Muscle layer of duodenum (tissue), 2 donors: Measurements from ENCODE around the gene HOXB8.

Experiments
- H3K27ac ChIP-seq: one replicate; pipeline ENCODE4 v1.7.0; 2013; ENCODE audit warnings: mild to moderate bottlenecking, low read length
- H3K27me3 ChIP-seq: one replicate; pipeline ENCODE4 v1.7.0; 2013; ENCODE audit warnings: low read depth, mild to moderate bottlenecking, control low read depth, low read length
- H3K36me3 ChIP-seq, 2 donors: one replicate each; pipeline ENCODE4 v1.7.0; 2013; ENCODE audit warnings: low read length in 2 of 2, control low read depth in 1 of 2, mild to moderate bottlenecking in 1 of 2; ENCODE audit not compliant: insufficient read depth in 2 of 2, control insufficient read depth in 1 of 2
- H3K4me1 ChIP-seq, 2 donors: one replicate each; pipeline ENCODE4 v1.7.0; 2013; ENCODE audit warnings: low read length in 2 of 2, mild to moderate bottlenecking in 2 of 2, control low read depth in 1 of 2, moderate library complexity in 1 of 2; ENCODE audit not compliant: insufficient read depth in 2 of 2, control insufficient read depth in 1 of 2
- H3K4me3 ChIP-seq, 2 donors: one replicate each; pipeline ENCODE4 v1.7.0; 2013; ENCODE audit warnings: low read length in 2 of 2, low read depth in 1 of 2, mild to moderate bottlenecking in 1 of 2
- H3K9me3 ChIP-seq, 2 donors: one replicate each; pipeline ENCODE4 v1.7.0; 2013; ENCODE audit warnings: low read length in 2 of 2, control low read depth in 1 of 2, mild to moderate bottlenecking in 1 of 2; ENCODE audit not compliant: control insufficient read depth in 1 of 2
- donor health status: healthy.

The HOXB8 gene

DNA sequence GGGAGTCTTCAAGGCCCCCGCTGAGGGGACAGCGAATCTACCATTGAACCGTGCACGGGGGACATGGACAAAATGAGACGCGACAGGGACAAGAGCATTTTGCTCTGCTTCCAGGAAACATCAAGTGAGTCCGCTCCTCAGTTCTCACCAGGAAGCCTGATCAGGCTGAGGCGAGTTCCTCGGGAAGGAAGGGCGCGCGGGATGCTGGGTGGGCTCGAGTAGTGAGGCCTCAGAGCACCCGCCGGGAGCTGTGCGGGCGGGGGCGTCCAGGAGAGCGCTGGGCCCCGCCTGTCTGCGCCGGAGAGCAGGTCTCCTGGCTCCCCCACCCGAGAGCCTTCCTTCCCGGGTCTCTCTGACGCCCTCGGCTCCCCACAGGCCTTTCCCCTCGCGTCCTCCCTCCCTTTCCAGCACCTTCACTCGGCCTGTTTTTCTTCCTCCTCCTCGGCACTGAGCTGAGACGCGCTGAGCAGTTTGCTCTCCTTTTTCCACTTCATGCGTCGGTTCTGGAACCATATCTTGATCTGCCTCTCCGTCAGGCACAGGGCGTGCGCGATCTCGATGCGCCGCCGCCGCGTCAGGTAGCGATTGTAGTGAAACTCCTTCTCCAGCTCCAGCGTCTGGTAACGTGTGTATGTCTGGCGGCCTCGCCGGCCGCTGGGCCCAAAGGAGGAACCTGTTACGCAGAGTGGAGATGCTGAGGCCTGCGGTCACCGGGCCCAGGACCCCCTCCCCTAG is 18.9 kb downstream of the HOXB8 start:
- Histone ChIP-seq H3K4me1 (peaks cover 11 to 29% of the 10 kb centered on the region in 2 donors), H3K4me3 (peak overlapping the region; percentile 60 to 74), H3K36me3 (no peaks in the 10 kb centered on the region), H3K27ac (peak overlapping the region; percentile 73), H3K27me3 (peaks cover 15% of the 10 kb centered on the region), H3K9me3 (no peaks in the 10 kb centered on the region)

DNA sequence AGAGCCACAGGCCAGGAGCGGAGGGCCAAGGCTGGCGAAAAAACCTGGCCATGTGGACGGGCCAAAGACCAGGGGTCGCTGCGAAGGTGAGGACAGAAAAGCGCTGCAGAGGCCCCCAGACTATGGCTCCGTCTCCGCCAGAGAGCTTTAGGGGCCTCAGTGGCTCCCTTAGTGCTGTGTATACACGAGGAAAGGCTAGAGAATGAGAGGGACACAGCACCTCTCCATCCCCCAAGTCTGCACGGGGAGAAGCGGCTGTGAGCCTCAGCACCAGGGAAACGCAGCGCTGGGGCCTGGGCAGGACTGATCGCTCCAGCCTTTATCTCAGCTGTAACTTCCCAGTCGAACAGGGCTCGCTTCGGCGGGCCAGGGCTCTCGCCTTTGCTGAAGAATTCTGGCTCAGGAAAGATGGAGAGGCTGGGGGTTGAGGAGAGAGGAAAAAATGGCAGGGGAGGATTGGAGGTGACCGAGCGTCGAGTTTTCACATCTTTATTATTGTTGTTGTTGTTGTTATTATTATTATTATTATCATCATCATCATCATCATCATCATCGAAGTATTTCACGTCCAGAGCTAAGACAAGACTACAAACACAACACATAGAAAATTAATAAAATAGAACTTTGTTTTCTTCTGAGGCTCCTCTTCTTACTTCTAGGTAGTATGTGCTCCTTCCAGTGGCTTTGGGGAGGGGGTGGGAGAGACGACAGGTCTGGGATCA is 19.7 kb downstream of the HOXB8 start:
- Histone ChIP-seq H3K4me1 (peaks cover 11 to 29% of the 10 kb centered on the region in 2 donors), H3K36me3 (no peaks in the 10 kb centered on the region), H3K9me3 (no peaks in the 10 kb centered on the region), H3K4me3 (peak overlapping the region in 1 of 2 donors; percentile 76), H3K27ac (peak overlapping the region; percentile 67), H3K27me3 (peaks cover 8% of the 10 kb centered on the region)

DNA sequence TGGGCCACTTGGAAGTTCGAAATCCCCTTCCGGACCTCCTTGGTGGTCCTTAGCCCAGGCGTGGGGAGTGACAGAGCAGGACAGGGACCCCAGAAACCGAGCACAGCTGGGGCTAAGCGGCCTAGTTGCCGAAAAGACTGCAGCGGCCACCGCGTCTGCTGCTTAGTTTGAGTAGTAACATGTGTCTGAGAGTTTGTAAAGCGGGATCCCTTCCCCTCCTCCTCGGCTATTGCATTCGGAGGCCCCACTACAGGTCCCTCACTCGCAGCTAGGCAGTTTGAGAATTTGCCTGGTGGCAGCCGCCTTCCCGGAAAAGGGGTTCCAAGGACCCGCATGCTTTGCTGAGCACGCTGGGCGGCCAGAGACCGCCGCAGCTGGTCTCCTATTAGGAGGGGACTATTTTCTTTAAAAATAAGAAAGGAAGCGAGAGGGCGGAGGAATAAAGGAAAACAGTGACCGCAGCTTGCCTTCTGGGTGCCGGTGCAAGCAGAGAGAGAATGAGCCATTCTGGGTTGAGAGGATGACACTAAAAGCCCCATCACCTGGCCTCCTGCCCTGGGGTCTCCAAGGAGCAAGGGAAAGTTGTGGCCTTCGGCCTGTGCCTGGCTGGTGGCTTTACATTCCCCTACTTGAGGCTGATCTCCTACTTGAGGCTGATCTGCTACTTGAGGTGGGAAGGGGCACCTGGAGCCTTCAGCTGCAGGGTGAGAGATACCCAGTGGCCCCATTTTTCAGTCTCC is 20.4 kb downstream of the HOXB8 start:
- peak overlapping the region; percentile 67 for H3K27ac ChIP-seq
- H3K9me3 ChIP-seq, result no peaks in the 10 kb centered on the region
- peaks cover 8% of the 10 kb centered on the region for H3K27me3 ChIP-seq
- H3K4me1 ChIP-seq, result peaks cover 11 to 29% of the 10 kb centered on the region in 2 donors
- H3K4me3 ChIP-seq, result peak overlapping the region; percentile 33 to 76
- H3K36me3 ChIP-seq, result no peaks in the 10 kb centered on the region

DNA sequence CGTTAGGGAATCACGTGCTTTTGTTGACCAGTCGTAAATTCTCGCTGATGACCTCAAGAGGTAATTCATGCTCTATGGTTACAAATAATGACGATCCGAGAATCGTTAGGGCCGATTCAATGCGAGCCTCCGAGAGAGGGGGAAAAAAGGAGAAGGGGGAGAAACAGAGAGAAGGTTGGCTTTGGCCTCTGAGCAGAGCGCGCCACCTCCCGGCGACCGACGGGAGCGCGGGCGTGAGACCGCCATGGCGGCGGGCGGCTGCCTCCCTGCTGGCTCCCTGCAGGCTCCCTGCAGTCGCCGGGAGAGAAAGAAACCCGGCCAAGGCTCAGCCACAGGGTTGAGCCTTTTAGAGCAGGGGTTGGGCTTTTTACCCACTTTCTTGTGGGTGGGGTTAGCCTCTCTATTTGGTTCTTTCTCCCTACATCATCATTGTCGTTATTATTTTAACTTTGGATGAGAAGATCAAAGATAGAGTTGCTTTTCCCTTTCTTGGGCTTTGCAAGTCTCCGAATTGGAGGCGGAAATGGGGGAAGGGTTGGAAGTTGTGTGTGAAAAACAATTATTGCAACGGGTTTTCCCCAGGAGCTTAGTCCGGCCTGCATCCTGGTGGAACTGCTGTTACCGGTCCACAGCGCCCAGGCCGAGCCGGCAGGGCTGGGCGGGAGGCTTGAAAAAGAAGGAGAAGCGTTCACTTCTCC is 21.1 kb downstream of the HOXB8 start:
- Histone ChIP-seq H3K4me3 (peak overlapping the region; percentile 33 to 76), H3K4me1 (peaks cover 11 to 29% of the 10 kb centered on the region in 2 donors), H3K36me3 (no peaks in the 10 kb centered on the region), H3K27me3 (peaks cover 8% of the 10 kb centered on the region), H3K9me3 (no peaks in the 10 kb centered on the region), H3K27ac (peak overlapping the region; percentile 67)

DNA sequence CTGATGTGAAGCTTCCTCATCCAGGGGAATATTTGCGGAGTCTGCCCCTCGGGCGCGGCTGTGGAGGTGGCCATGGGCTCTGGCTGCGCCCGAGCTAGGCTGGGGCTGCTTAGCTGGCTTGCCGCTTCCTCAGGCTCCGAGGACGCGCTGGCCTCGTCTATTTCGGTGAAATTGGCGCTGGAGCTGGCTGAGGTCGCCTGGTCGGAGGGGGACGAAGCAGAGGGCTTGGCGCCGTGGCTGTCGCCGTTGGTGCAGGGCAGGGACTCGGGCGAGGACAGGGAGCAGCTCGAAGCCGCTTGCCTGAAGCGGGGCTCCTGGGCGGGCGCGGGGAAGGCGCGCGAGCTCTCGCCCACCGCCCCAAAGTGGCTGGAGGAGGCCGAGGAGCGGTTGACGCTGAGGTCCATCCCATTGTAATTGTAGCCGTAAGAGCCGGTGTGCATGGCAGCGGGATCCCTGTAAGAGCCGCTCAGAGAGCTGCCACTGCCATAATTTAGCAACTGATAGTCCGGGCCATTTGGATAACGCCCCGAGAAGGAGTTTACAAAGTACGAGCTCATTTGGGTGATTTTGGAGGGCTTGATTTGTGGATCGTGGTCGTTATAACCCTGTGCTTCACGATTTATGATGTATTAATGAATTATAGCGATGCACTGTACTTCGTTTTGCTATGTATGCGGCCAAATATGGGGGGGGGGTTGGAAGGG is 21.8 kb downstream of the HOXB8 start, which contains the start of gene HOXB5:
Gene HOXB5, minus strand, starts transcription at position 654 of the 704 bp plus-strand sequence. Its CDS starts 97 bp downstream, at position 557.
- Histone ChIP-seq H3K9me3 (no peaks in the 10 kb centered on the region), H3K4me1 (peaks cover 11 to 33% of the 10 kb centered on the region in 2 donors), H3K27ac (peak within 1 kb of the TSS; percentile 67), H3K4me3 (peak within 1 kb of the TSS; percentile 59 to 76), H3K27me3 (peaks cover 8% of the 10 kb centered on the region), H3K36me3 (no peaks in the 10 kb centered on the region)

DNA sequence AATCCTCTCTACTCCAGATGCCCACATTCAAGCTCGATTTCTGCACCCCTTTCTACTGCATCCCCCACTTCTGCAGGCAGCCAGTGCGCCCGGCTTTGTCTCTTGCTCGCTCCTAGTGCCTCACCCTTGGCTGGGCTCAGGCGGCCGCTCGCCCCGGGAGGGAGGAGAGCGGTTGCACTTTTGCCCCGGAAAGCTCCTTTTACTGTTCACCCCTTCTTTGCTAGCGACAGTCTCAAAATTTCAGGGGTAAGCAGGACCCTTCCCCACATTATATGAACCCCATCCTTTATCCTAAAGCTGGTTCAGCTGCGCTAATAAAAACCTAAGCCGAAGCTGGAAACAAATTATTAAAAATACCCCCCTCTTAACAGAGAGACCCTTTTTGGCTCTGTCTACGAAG is 22.5 kb downstream of the HOXB8 start:
- Histone ChIP-seq H3K36me3 (no peaks in the 10 kb centered on the region), H3K27ac (peak overlapping the region; percentile 67), H3K9me3 (no peaks in the 10 kb centered on the region), H3K4me3 (peak overlapping the region; percentile 59 to 76), H3K4me1 (peaks cover 11 to 38% of the 10 kb centered on the region in 2 donors), H3K27me3 (peaks cover 8% of the 10 kb centered on the region)

DNA sequence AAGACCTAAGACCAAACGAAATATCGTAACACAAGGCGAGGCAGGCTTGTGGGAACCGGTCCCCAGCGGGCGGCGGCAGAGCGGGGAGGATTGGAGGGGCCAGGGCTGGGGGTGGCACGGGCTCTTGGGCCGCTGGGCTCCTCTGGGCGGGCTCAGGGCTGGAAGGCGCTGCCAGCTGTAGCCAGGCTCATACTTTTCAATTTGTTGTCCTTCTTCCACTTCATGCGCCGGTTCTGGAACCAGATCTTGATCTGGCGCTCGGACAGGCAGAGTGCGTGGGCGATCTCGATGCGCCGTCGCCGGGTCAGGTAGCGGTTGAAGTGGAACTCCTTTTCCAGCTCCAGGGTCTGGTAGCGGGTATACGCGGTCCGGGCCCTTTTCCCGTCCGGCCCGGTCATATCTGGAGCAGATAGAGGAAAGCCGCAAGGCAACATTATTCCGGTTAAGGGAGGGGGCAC is 23.0 kb downstream of the HOXB8 start:
- H3K27me3 ChIP-seq, result peaks cover 10% of the 10 kb centered on the region
- H3K36me3 ChIP-seq, result no peaks in the 10 kb centered on the region
- no peaks in the 10 kb centered on the region for H3K9me3 ChIP-seq
- peaks cover 15 to 42% of the 10 kb centered on the region in 2 donors for H3K4me1 ChIP-seq
- H3K4me3 ChIP-seq, result peak overlapping the region; percentile 59 to 76
- peak overlapping the region; percentile 89 for H3K27ac ChIP-seq

DNA sequence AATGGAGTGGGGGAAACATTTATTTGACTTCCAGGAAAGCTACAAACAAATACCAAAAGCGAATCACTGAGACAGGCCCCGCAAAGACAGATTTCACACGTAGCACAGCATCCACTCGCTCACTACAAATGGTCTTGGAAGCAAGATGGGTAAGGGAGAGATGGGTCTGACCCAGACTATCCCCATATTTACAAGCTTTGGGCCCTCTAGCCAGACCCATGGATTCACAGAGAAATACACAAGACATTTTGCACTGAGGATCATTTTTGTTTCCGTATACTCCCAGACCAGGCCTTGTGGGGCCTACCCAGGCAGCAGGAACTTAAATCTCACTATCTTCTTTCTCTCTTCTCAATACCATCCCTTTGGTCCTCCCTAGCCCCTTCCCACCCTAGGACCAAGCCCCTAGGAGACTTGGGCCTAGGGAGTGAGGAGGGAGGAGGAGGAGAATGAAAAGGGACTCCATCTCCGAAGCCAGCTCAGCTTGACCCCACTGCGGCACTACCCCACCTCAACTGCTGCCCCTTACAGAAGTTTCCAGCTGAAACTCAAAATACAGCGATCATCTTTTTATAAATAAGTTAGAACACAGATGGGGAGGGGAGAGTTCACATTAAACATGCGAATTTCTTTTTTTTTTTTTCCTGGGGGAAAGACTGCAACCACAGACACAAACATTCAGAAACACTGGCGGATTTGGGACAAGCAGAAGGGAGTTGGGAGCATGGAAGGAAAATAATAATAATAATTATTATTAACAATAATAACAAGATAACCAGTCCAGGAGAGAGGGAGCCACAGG is 23.6 kb downstream of the HOXB8 start:
- H3K27ac ChIP-seq, result peak overlapping the region; percentile 89
- H3K4me1 ChIP-seq, result peaks cover 15 to 43% of the 10 kb centered on the region in 2 donors
- peaks cover 14% of the 10 kb centered on the region for H3K27me3 ChIP-seq
- no peaks in the 10 kb centered on the region for H3K36me3 ChIP-seq
- H3K4me3 ChIP-seq, result peak overlapping the region; percentile 59 to 79
- no peaks in the 10 kb centered on the region for H3K9me3 ChIP-seq

DNA sequence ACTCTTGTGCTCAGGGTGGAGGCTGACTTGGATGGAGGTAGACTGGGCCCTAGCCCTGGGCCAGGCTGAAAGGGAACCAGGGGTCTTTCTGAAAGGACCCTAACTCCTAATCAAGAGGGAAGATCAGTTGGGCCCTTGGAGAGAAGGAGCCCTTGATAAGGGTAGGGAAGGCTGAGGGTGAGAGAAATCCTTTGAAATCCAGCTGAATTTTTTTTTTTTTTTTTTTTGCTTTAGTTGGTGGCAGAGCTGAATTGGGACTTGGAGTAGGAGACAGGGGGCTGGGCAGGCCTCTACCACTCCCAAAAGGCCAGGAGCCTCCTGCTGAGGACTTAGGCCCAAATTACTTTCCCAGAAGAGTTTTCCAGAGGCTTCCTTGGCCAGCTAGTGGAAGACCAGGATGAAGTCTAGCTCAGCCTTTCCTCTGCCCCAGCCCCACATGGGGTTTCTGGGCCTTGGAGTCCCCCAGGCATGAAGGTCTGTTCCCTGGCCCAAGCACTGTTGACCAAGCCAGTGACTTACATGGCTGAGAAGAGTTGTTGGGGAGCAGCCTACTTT is 24.4 kb downstream of the HOXB8 start:
- Histone ChIP-seq H3K4me3 (peak overlapping the region; percentile 79 to 88), H3K27ac (peak overlapping the region; percentile 89), H3K36me3 (no peaks in the 10 kb centered on the region), H3K4me1 (peaks cover 15 to 35% of the 10 kb centered on the region in 2 donors), H3K9me3 (no peaks in the 10 kb centered on the region), H3K27me3 (peaks cover 14% of the 10 kb centered on the region)
